Endothelial cell of umbilical vein (primary cell): Measurements from ENCODE around the gene HSPG2. TPM values are rescaled to one million over a fixed set of nuclear protein-coding genes. Genes with fewer than 3 reads are reported as not detected.

ENCODE experiments used
- BruUV-seq: library from RNA; stranded (reverse); fragments of 400-500 nt; replicated peaks from 2 replicates; lab custom pipeline; 2021; lab: Mats Ljungman, UMichigan
- CTCF ChIA-PET: fragments of 300-600, 350-600 bp; sonication (Branson Sonifier 250); formaldehyde crosslinking; loops from one replicate; lab custom pipeline; 2021; ENCODE audit warnings: antibody characterized with exemption, inconsistent platforms; lab: Charles Lee
- POLR2A ChIA-PET: fragments of 300-600, 350-600 bp; sonication (Branson Sonifier 250); formaldehyde crosslinking; loops from one replicate; lab custom pipeline; 2021; ENCODE audit warnings: antibody characterized with exemption, inconsistent platforms; lab: Charles Lee
- DNase-seq: peaks from one replicate; pipeline ENCODE4 v3.0.0-alpha.2; 2011; ENCODE audit warnings: low read depth, low spot score
- FAIRE-seq: peaks from 2 replicates; lab custom pipeline; 2011; peaks lifted over from hg19 to GRCh38; lab: Jason Lieb, UNC
- H2AFZ ChIP-seq: 2 replicates; pipeline ENCODE4 v1.6.0; 2012; ENCODE audit warnings: low read depth, low read length, control low read depth, inconsistent platforms
- H3K27ac ChIP-seq: 2 replicates; pipeline ENCODE4 v1.5.1; 2011; ENCODE audit warnings: low read depth, mild to moderate bottlenecking, control low read depth, low read length, moderate library complexity; ENCODE audit not compliant: insufficient read depth
- H3K27me3 ChIP-seq, 2 experiments: 2 replicates each; pipeline versions ENCODE4 v1.6.0 to v1.6.1; 2011; ENCODE audit warnings: low read length in 2 of 2, mixed read lengths in 1 of 2; ENCODE audit not compliant: control insufficient read depth in 2 of 2, insufficient read depth in 2 of 2
- H3K36me3 ChIP-seq, 2 experiments: 2 replicates in 1 of 2; 3 replicates in 1 of 2; pipeline ENCODE4 v1.5.1; 2011; ENCODE audit warnings: low read length in 2 of 2, mild to moderate bottlenecking in 1 of 2, moderate library complexity in 1 of 2; ENCODE audit not compliant: control insufficient read depth in 2 of 2, insufficient read depth in 2 of 2; ENCODE audit errors: extremely low read depth in 1 of 2
- H3K4me1 ChIP-seq: 3 replicates; pipeline ENCODE4 v1.5.1; 2011; ENCODE audit warnings: mild to moderate bottlenecking, low read length; ENCODE audit not compliant: control insufficient read depth, insufficient read depth; ENCODE audit errors: extremely low read depth
- H3K4me2 ChIP-seq: 2 replicates; pipeline ENCODE4 v1.6.1; 2011; ENCODE audit warnings: low read length, control low read depth, mixed read lengths; ENCODE audit not compliant: insufficient read depth
- H3K4me3 ChIP-seq, 3 experiments: fragments of 200-600 bp in 1 of 3; sonication (generic), shearing (Covaris generic) in 1 of 3; replicated peaks in 1 of 3; 2 replicates each; pipeline ENCODE4 v1.5.1; 2011 to 2016; ENCODE audit warnings: control low read depth in 3 of 3, low read length in 3 of 3, mild to moderate bottlenecking in 2 of 3, inconsistent platforms in 1 of 3, low read depth in 1 of 3, moderate library complexity in 1 of 3; ENCODE audit not compliant: insufficient read depth in 1 of 3
- H3K79me2 ChIP-seq: 2 replicates; pipeline ENCODE4 v1.6.0; 2012; ENCODE audit warnings: low read length, inconsistent platforms; ENCODE audit not compliant: control insufficient read depth, insufficient read depth
- H3K9ac ChIP-seq: replicated peaks from 2 replicates; pipeline ENCODE3; 2011; ENCODE audit warnings: low read length, control low read depth; ENCODE audit not compliant: insufficient read depth; ENCODE audit errors: extremely low read depth
- H3K9me1 ChIP-seq: replicated peaks from 3 replicates; pipeline ENCODE4 v1.6.0; 2011; ENCODE audit warnings: mild to moderate bottlenecking, low read length; ENCODE audit not compliant: control insufficient read depth, insufficient read depth; ENCODE audit errors: extremely low read depth
- H3K9me3 ChIP-seq: replicated peaks from 2 replicates; pipeline ENCODE4 v1.5.1; 2012; ENCODE audit warnings: low read length, inconsistent platforms; ENCODE audit not compliant: control insufficient read depth, insufficient read depth
- H4K20me1 ChIP-seq: replicated peaks from 2 replicates; pipeline ENCODE3; 2011; ENCODE audit warnings: mild to moderate bottlenecking, low read length; ENCODE audit not compliant: control insufficient read depth, insufficient read depth; ENCODE audit errors: extremely low read depth
- CTCF ChIP-seq, 2 donors: IDR thresholded peaks; 1 replicate in 1 of 2; 2 replicates in 1 of 2; pipeline ENCODE4 v1.5.1; 2011; ENCODE audit warnings: low read length in 2 of 2, mild to moderate bottlenecking in 2 of 2, moderate library complexity in 2 of 2, control low read depth in 1 of 2, inconsistent platforms in 1 of 2, low read depth in 1 of 2; ENCODE audit not compliant: insufficient read depth in 1 of 2; ENCODE audit errors: extremely low read depth in 1 of 2
- EZH2 ChIP-seq: IDR thresholded peaks from 2 replicates; pipeline ENCODE4 v1.6.1; 2012; ENCODE audit warnings: borderline replicate concordance, low read depth, mild to moderate bottlenecking, moderate library complexity, low read length, inconsistent platforms; ENCODE audit not compliant: severe bottlenecking
- FOS ChIP-seq: IDR thresholded peaks from 2 replicates; pipeline ENCODE4 v1.6.1; 2011; ENCODE audit warnings: mild to moderate bottlenecking, low read length, moderate library complexity, borderline replicate concordance; ENCODE audit not compliant: insufficient read depth
- JUN ChIP-seq: IDR thresholded peaks from 2 replicates; pipeline ENCODE4 v1.6.1; 2011; ENCODE audit warnings: borderline replicate concordance, low read depth; ENCODE audit not compliant: insufficient read length, insufficient read depth
- MYC ChIP-seq: IDR thresholded peaks from one replicate; pipeline ENCODE4 v1.6.1; 2011; ENCODE audit warnings: mild to moderate bottlenecking, low read depth, low read length
- dilution Hi-C: fragments of 300-500 bp; cut with MboI; formaldehyde crosslinking; loops from one replicate; pipeline ENCODE4 v1.15.0; 2019; ENCODE audit warnings: low sequenced_read_pairs; ENCODE audit not compliant: extremely low pct_ligation_motif_present
- intact Hi-C: fragments of 100-400 bp; cut with micrococcal nuclease; formaldehyde crosslinking; loops from one replicate; pipeline ENCODE4 v1.10.0; 2022
- polyA plus RNA-seq, 4 experiments: library from polyadenylated mRNA; depleted of rRNA in 3 of 4; stranded (reverse) in 3 of 4; unstranded in 1 of 4; fragments of >200 nt; gene quantifications; 2 replicates each; pipeline versions ENCODE4 v1.2.1 to v1.2.3, GENCODE V29; 2011 to 2012; ENCODE audit warnings: missing spikeins in 1 of 4
- total RNA-seq: library from RNA; stranded (reverse); gene quantifications from 2 replicates; pipeline ENCODE4 v1.2.3, GENCODE V29; 2021

HSPG2 gene
- total and polyA plus RNA-seq, 2 donors (not counting 3 experiments of a cell fraction or from before 2014, with no cell fraction given), result 734 to 3,499 TPM

DNA sequence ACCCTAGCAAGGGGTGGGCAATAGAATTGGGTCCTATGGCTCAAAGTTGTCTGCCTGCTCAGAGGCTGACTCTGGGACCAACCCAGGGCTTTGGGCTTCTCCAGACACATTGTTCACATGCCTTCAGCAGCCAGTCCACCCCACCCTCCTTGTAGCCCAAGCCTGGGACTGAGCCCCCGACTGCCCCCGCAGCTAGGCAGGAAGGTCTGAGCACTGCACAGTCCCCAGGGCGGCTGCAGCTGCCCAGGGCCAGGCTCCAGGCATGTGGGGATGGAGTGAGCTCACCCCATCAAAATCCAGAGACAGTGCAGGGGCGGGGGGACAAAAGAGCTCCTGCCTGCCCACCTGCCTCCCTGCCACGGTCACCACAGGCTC lies 35.6 kb downstream of the HSPG2 start:
- H3K79me2 ChIP-seq, result peaks cover 90% of the 10 kb centered on the region
- no peak overlapping the region for H3K4me2 ChIP-seq

More for the DNA sequence above, 35.6 kb downstream of the HSPG2 start:
- H3K9me1 ChIP-seq, result no peaks in the 10 kb centered on the region
- H3K27ac ChIP-seq, result peak overlapping the region; percentile 87
- H3K9ac ChIP-seq, result peak overlapping the region; percentile 58
- ChIA-PET CTCF (interaction anchor here (0.7 to 4.2 kb wide), 4 partner anchors 34 to 515 kb away, joined by 3 to 18 read pairs (median 7); no protein-coding TSS in a partner anchor), POLR2A (interaction anchor here (0.6 to 1.1 kb wide), 3 partner anchors 23 to 573 kb away, joined by 3 to 7 read pairs (median 3); partner anchors contain the start of gene CDC42)
- dilution Hi-C loops, result no loop called here
- TF ChIP-seq EZH2 (no peak), MYC (no peak), FOS (no peak), CTCF (IDR thresholded peaks at IDR 0.05; ENCODE audit: extremely low read depth in 1 of 2, insufficient read depth in 1 of 2, low read depth in 1 of 2, low read length in 2 of 2) (peak; percentile 18 to 46), JUN (no peak)
- intact Hi-C loops, result loop anchor here (1.0 kb wide), 1 partner anchor 63 kb away; no protein-coding TSS in a partner anchor
- H4K20me1 ChIP-seq, result no peaks in the 10 kb centered on the region
- H3K4me1 ChIP-seq, result peaks cover 92% of the 10 kb centered on the region
- H3K4me3 ChIP-seq, result no peak overlapping the region
- H3K36me3 ChIP-seq, result peaks cover 13 to 25% of the 10 kb centered on the region in 2 experiments
- H3K27me3 ChIP-seq, result no peaks in the 10 kb centered on the region
- FAIRE-seq, result peak; percentile 59
- no TSS peak for BruUV-seq
- DNase-seq, result peak; percentile 81
- no peaks in the 10 kb centered on the region for H3K9me3 ChIP-seq
- H2AFZ ChIP-seq, result no peak overlapping the region
